Aorta (tissue), 5 donors: ENCODE results near the gene ZP2. TPM values are rescaled to one million over a fixed set of nuclear protein-coding genes. Genes with fewer than 3 reads are reported as not detected.

Source experiments
- ATAC-seq: fragments of 200-7000 bp; cut with Tn5 transposase; one replicate; pipeline ENCODE4 v1.9.1; 2022; ENCODE audit warnings: moderate library complexity; ENCODE audit not compliant: low FRiP score
- DNase-seq, 2 donors: peaks; one replicate each; pipeline ENCODE4 v3.0.0-alpha.2; 2020
- H3K27ac ChIP-seq, 2 donors: one replicate each; pipeline ENCODE4 v1.5.1; 2013; ENCODE audit warnings: low read length in 2 of 2, mild to moderate bottlenecking in 2 of 2, moderate library complexity in 2 of 2, control low read depth in 1 of 2, inconsistent platforms in 1 of 2, low read depth in 1 of 2
- H3K27me3 ChIP-seq, 2 donors: one replicate each; pipeline ENCODE4 v1.6.1; 2013; ENCODE audit warnings: control low read depth in 1 of 2, low read length in 1 of 2, mild to moderate bottlenecking in 1 of 2, moderate library complexity in 1 of 2; ENCODE audit not compliant: insufficient read depth in 2 of 2, control insufficient read depth in 1 of 2
- H3K36me3 ChIP-seq, 2 donors: one replicate each; pipeline ENCODE4 v1.6.1; 2013; ENCODE audit warnings: control low read depth in 1 of 2, low read length in 1 of 2, mild to moderate bottlenecking in 1 of 2; ENCODE audit not compliant: insufficient read depth in 2 of 2, control insufficient read depth in 1 of 2
- H3K4me1 ChIP-seq, 2 donors: one replicate each; pipeline ENCODE4 v1.6.1; 2013; ENCODE audit warnings: low read length in 2 of 2, control low read depth in 1 of 2, mild to moderate bottlenecking in 1 of 2, moderate library complexity in 1 of 2; ENCODE audit not compliant: insufficient read depth in 2 of 2, control insufficient read depth in 1 of 2
- H3K4me3 ChIP-seq, 2 donors: one replicate each; pipeline ENCODE4 v1.5.1; 2013; ENCODE audit warnings: low read length in 2 of 2, control low read depth in 1 of 2, mild to moderate bottlenecking in 1 of 2
- H3K9me3 ChIP-seq: one replicate; pipeline ENCODE4 v1.6.1; 2013; ENCODE audit warnings: mild to moderate bottlenecking, low read length; ENCODE audit not compliant: control insufficient read depth
- WGBS, 2 donors: extraction: QIAGEN DNeasy Blood & Tissue Kit; methylation state at CpG; one replicate each; pipeline ENCODE4 v1.1.7; 2013; 5-methylcytosine and 5-hydroxymethylcytosine counted together
- intact Hi-C, 2 donors: fragments of 100-400 bp; cut with DNase I; formaldehyde crosslinking; loops; one replicate each; pipeline versions ENCODE4 v1.14.2 to v1.15.0; 2022
- polyA plus RNA-seq, 2 donors: library from polyadenylated mRNA; stranded (reverse); fragments of 200-250 nt; gene quantifications; one replicate each; pipeline ENCODE4 v1.2.3, GENCODE V29; 2013
- total RNA-seq, 2 donors: library from RNA; stranded (reverse); fragmentation: NEBNext Ultra II Directional; extraction: Animal tissue kit (Norgen Biotek cat#: 25700); gene quantifications; one replicate each; pipeline ENCODE4 v1.2.1, GENCODE V29; 2021
- donor health status: healthy with polysubstance abuse.
- donor health status: Bipolar disorder and iron deficiency.
- donor health status: DM: no; HTN: no; CAD: no.
- donor health status: DM: no; HTN: no; CAD: no.
- donor health status: DM: yes; HTN: yes; CAD: no.

The ZP2 gene
- total and polyA plus RNA-seq, 4 donors = not detected

DNA sequence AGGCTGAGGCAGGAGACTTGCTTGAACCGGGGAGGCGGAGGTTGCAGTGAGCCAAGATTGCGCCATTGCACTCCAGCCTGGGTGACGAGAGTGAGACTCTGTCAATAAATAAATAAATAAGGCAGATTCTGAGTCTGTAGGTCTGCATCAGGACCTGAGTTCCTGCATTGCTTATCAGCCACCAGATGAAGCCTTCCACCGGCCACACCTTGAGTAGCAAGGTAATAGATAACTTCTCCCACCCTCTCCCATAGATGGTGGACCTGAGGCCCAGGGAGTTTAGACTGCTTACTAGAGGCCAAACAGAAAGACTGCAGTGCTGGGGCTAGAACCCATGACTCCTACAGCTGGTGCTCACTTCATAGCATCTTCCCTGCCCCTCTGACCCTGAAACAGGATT is 22.1 kb downstream of the ZP2 start:
- WGBS, 2 donors = 82 to 85% methylated on average over 5 of the region's 5 CpGs
- peaks cover 0 to under 1% of the 10 kb centered on the region in 2 donors for H3K36me3 ChIP-seq
- peaks cover 4% of the 10 kb centered on the region for H3K9me3 ChIP-seq
- ATAC-seq (no peak), DNase-seq (no peak)
- H3K4me1 ChIP-seq = peaks cover 0 to 1% of the 10 kb centered on the region in 2 donors
- no peak overlapping the region for H3K27ac ChIP-seq
- H3K4me3 ChIP-seq = no peak overlapping the region
- peaks cover 0 to 2% of the 10 kb centered on the region in 2 donors for H3K27me3 ChIP-seq
- intact Hi-C loops = loop anchor here in 1 of 2 donors (2.0 to 10.0 kb wide), 3 partner anchors 88 to 1135 kb away; partner anchors contain the start of gene CRYM

DNA sequence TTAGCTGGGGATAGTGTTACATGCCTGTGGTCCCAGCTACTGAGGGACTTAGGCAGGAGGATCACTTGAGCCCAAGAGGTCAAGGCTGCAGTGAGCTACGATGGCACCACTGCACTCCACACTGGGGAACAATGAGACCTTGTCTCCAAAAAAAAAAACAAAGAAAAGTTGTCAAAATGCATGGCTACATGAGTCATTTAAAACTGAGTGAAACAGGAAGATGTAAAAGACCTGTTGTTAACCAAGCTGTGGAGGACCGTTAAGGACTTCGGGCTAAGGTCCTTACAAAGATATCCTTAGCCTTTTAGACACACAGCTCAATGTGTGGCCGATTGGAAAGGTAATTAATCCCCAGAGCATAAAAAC is 25.1 kb downstream of the ZP2 start:
- H3K9me3 ChIP-seq = no peaks in the 10 kb centered on the region
- DNase-seq = no peak
- intact Hi-C loops = loop anchor here in 1 of 2 donors (5.0 to 10.0 kb wide), 2 partner anchors 91 to 1138 kb away; partner anchors contain the start of gene CRYM
- peaks cover 0 to 1% of the 10 kb centered on the region in 2 donors for H3K4me1 ChIP-seq
- ATAC-seq = no peak
- H3K27me3 ChIP-seq = peaks cover 0 to 2% of the 10 kb centered on the region in 2 donors
- H3K36me3 ChIP-seq = peaks cover 3 to 4% of the 10 kb centered on the region in 2 donors
- H3K27ac ChIP-seq = no peak overlapping the region
- no peak overlapping the region for H3K4me3 ChIP-seq
- 79 to 85% methylated on average over 4 of the region's 4 CpGs for WGBS, 2 donors

DNA sequence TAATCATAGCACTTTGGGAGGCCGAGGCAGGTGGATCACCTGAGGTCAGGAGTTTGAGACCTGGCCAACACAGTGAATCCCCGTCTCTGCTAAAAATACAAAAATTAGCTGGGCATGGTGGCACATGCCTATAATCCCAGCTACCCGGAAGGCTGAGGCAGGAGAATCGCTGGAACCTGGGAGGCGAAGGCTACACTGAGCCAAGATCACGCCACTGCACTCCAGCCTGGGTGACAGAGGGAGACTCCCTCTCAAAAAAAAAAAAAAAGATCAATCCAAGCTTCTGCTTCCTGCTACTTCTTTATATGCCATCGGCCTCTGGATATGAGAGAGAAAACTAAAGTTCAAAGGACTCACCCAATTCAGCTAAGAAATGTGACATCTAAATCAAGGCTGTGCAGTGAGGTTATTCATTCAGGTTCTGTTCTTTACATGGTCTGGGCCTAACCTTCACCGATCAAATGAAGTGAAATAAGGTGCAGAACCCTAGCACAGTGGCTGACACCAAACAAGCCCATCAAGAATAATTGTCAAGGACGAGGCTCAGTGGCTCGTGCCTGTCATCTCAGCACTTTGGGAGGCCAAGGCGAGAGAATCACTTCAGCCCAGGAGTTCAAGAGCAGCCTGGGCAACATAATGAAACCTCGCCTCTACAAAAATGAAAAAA is 25.6 kb downstream of the ZP2 start:
- Histone ChIP-seq H3K4me3 (no peak overlapping the region), H3K36me3 (peaks cover 3 to 4% of the 10 kb centered on the region in 2 donors), H3K27ac (no peak overlapping the region), H3K4me1 (peaks cover 0 to 1% of the 10 kb centered on the region in 2 donors), H3K9me3 (no peaks in the 10 kb centered on the region), H3K27me3 (peaks cover 0 to 2% of the 10 kb centered on the region in 2 donors)
- WGBS, 2 donors = 88 to 89% methylated on average over 12 of the region's 12 CpGs
- no peak for DNase-seq
- no peak for ATAC-seq
- intact Hi-C loops = loop anchor here in 1 of 2 donors (5.0 to 10.0 kb wide), 2 partner anchors 92 to 1139 kb away; partner anchors contain the start of gene CRYM

DNA sequence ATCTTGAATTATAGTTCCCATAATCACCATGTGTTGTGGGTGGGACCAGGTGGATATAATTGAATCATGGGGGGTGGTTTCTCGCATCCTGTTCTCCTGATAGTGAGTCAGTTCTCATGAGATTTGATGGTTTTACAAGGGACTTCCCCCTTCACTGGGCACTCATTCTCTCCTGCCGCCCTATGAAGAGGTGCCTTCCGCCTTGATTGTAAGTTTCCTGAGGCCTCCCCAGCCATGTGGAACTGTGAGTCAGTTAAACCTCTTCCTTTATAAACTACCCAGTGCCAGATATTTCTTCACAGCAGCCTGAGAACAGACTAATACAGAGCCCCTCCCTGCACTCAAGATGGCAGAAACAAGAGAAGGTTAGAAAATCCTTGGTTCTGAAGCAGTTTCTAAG is 26.5 kb downstream of the ZP2 start:
- ATAC-seq (no peak), DNase-seq (no peak)
- 88% methylated on average over 3 of the region's 3 CpGs for whole genome bisulfite sequencing, 2 donors
- no peak overlapping the region for H3K4me3 ChIP-seq
- peaks cover 0 to 1% of the 10 kb centered on the region in 2 donors for H3K4me1 ChIP-seq
- no peaks in the 10 kb centered on the region for H3K27me3 ChIP-seq
- H3K27ac ChIP-seq = no peak overlapping the region
- H3K36me3 ChIP-seq = peaks cover 3 to 4% of the 10 kb centered on the region in 2 donors
- no peaks in the 10 kb centered on the region for H3K9me3 ChIP-seq
- intact Hi-C loops = loop anchor here (5.0 to 10.0 kb wide), 3 partner anchors 92 to 1140 kb away; partner anchors contain the start of gene CRYM (in 1 of the 2)

DNA sequence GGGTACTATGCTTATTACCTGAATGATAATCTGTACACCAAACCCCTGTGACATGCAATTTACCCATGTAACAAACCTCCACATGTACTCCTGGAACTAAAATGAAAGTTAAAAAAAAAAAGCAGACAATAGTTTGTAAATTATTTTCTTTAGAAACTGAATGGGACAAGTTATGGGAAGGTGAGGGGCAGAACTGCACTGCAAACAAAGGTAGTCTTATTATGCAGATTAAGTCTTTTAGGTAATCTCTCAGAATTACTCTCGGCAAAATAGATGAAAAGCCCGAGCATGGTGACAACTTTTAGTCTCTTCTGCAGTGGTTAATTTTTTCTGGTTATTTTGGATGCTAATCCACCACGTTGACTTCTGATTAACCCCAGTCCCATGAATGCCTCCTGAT is 27.4 kb downstream of the ZP2 start:
- DNase-seq (no peak), ATAC-seq (no peak)
- Histone ChIP-seq H3K27me3 (no peaks in the 10 kb centered on the region), H3K4me1 (peaks cover 0 to 1% of the 10 kb centered on the region in 2 donors), H3K36me3 (peaks cover 3 to 4% of the 10 kb centered on the region in 2 donors), H3K9me3 (no peaks in the 10 kb centered on the region), H3K27ac (no peak overlapping the region), H3K4me3 (no peak overlapping the region)
- intact Hi-C loops = loop anchor here (5.0 to 10.0 kb wide), 2 partner anchors 118 to 1141 kb away; no protein-coding TSS in a partner anchor
- 87% methylated on average over 3 of the region's 3 CpGs for WGBS, 2 donors

DNA sequence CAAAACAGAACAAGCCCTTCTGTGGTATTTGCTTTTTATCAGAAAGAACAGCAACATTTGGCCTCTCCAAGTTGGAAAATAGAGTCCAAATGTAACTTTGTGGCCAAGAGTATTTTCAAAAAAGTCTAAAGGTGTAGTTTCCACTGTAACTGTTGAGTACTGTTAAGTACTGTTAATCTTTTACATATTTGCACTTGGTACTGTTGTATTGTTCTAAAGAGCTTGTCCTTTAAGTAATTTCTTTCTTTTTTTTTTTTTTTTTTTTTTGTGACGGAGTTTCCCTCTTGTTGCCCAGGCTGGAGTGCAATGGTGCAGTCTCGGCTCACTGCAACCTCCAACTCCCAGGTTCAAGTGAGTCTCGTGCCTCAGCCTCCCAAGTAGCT is 31.4 kb downstream of the ZP2 start:
- Histone ChIP-seq H3K9me3 (no peaks in the 10 kb centered on the region), H3K4me3 (no peak overlapping the region), H3K27ac (no peak overlapping the region), H3K36me3 (peaks cover 3 to 4% of the 10 kb centered on the region in 2 donors), H3K4me1 (peaks cover 1 to 3% of the 10 kb centered on the region in 2 donors), H3K27me3 (no peaks in the 10 kb centered on the region)
- no peak for ATAC-seq
- WGBS, 2 donors = 16 to 17% methylated on average over 2 to 3 of the region's 3 CpGs
- DNase-seq = no peak
- intact Hi-C loops = loop anchor here (5.0 to 10.0 kb wide), 2 partner anchors 122 to 1145 kb away; no protein-coding TSS in a partner anchor

DNA sequence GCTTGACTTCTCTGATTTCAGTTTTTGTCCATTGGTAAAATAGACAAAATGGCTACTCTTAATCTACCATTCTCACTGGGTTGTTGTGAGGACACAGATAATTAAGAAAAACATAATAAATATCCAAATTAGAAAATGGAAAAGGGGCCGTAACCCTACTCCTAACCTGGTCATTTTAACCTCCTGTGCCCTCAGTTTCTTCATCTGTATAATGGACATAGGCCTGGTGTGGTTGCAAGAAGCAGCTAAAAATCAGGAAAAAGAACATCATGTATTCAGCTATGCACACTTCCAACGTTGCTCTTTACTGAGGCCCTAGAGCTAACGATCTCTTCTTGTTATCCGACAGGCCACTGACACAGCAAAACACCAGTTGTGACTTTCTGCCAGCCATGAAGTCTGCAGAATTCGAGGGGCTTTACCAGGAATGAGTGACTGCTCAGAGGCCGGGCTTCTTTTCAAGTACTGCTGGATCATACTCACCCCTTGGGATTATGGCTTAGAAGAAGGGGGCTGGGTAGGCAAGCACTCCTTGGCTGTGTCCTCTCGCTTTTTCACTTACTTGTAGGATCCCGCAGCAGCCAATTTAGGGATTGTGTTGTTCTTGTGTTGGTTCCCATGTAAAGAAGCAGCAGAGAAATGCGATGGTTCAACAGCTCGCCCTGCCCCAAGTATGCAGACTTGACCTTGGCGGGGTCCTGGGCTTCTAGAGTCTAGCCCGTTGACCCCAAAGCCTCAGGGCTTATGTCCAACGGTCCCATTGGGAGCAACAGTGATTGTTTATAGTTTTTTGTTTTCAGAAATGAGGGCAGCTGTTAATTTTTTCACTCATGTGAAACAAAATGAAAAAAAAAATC is 32.0 kb downstream of the ZP2 start:
- ATAC-seq (peak; percentile 88), DNase-seq (peak in 1 of 2 donors; percentile 57)
- no peaks in the 10 kb centered on the region for H3K27me3 ChIP-seq
- no peaks in the 10 kb centered on the region for H3K9me3 ChIP-seq
- peak overlapping the region; percentile 17 to 89 for H3K27ac ChIP-seq
- peaks cover 3 to 7% of the 10 kb centered on the region in 2 donors for H3K36me3 ChIP-seq
- H3K4me1 ChIP-seq = peaks cover 1 to 3% of the 10 kb centered on the region in 2 donors
- intact Hi-C loops = no loop called here
- 11 to 14% methylated on average over 13 of the region's 13 CpGs for WGBS, 2 donors
- H3K4me3 ChIP-seq = no peak overlapping the region

DNA sequence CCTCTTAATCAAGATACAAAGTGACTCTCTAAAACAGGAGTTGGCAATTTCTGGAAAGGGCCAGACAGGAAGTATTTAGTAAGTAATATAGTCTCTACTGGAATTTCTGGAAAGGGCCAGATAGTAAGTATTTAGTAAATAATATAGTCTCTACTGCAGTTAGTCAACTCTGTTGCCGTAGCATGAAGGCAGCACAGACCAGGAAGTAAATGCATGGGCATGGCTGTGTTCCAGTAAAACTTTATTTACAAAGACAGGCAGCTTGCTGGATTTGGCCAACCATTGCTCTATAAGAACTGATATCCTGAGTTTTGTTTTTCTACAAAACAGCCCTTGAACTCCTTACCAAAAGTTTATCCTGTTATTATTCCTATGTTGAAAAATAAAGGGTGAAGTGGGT is 36.0 kb downstream of the ZP2 start:
- Histone ChIP-seq H3K4me3 (no peak overlapping the region), H3K9me3 (no peaks in the 10 kb centered on the region), H3K27me3 (no peaks in the 10 kb centered on the region), H3K36me3 (peaks cover 0 to 14% of the 10 kb centered on the region in 2 donors), H3K4me1 (peaks cover 1 to 3% of the 10 kb centered on the region in 2 donors), H3K27ac (no peak overlapping the region)
- ATAC-seq (no peak), DNase-seq (no peak)
- WGBS, 2 donors = 65 to 67% methylated on average over 1 of the region's 1 CpG
- intact Hi-C loops = no loop called here
